ENCODE data around the gene KIAA1549. TPM values are rescaled to one million over a fixed set of nuclear protein-coding genes. Genes with fewer than 3 reads are reported as not detected.
A peak's percentile ranks its signal among the peaks of the same experiment; 100 is the strongest.

The KIAA1549 gene
- total and polyA plus RNA-seq, 9 of the 15 experiments (the other 6 are each of a cell fraction or from before 2014, with no cell fraction given) = 0.01 to 0.29 (median 0.07) TPM

DNA sequence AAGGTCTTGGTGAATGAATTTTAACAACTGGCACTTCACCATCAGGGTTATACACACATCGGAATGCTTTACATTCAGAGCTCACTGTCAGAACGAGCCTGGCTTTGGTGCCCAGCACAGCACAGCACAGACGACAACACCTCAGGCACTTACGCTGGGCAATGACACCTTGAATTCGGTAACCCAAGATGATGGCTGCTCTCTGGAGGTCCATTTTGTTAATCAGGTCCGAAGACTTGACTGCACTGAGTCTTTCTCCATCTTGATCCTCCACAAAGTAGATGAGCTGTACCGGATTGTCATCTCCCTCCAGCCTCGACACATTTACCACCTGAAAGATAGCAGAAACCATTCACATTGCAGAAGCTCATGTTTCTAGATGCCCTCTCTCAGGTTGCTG lies 82.4 kb downstream of the KIAA1549 start:
- under 1% methylated on average over 8 of the region's 8 CpGs for WGBS (ENCODE audit: insufficient coverage, low coverage, missing lambda C conversion rate)
- H3K4me3 ChIP-seq = no peak overlapping the region
- no peaks in the 10 kb centered on the region for H3K36me3 ChIP-seq (ENCODE audit: control insufficient read depth, insufficient read depth, low read length)
- no peak overlapping the region for H2AFZ ChIP-seq (ENCODE audit: low read depth, low read length)
- intact Hi-C loops (cut with micrococcal nuclease) (no loop called here), in situ Hi-C loops (cut with MboI) (no loop called here)
- no peaks in the 10 kb centered on the region; the same call in 1 of the 2 replicates for H4K20me1 ChIP-seq (replicated peaks; ENCODE audit: control insufficient read depth, insufficient read depth, low read length)
- H3K4me1 ChIP-seq (replicated peaks in 1 of 2; ENCODE audit: control insufficient read depth in 2 of 2, insufficient read depth in 2 of 2, low read length in 2 of 2) = no peaks in the 10 kb centered on the region
- H3K4me2 ChIP-seq (ENCODE audit: insufficient read depth, low read length) = no peak overlapping the region
- POLR2A ChIA-PET = interaction anchor here (1.3 kb wide), 1 partner anchor 9 kb away, joined by 4 read pairs; no protein-coding TSS in a partner anchor
- FAIRE-seq = no peak
- CTCF ChIA-PET (ENCODE audit: low intra/inter-chr PET ratio) = no interaction called here
- BruUV-seq (replicated peaks) = no TSS peak
- TF ChIP-seq POLR2B (IDR thresholded peaks at IDR 0.05; ENCODE audit: low read depth, partially characterized antibody) = no peak
- no peak for TF ChIP-seq FIP1L1 (IDR thresholded peaks at IDR 0.05; ENCODE audit: low read depth, low read length, poor library complexity, severe bottlenecking)
- no peak for TF ChIP-seq U2AF1 (optimal IDR thresholded peaks at IDR 0.05; ENCODE audit: low read depth, low read length)
- TF ChIP-seq MIER1 (IDR thresholded peaks at IDR 0.05; ENCODE audit: low read depth) = no peak
- TF ChIP-seq ATF7 (IDR thresholded peaks at IDR 0.05) = no peak
- TF ChIP-seq BRCA1 (IDR thresholded peaks at IDR 0.05) = no peak
- TF ChIP-seq BRCA1 (CRISPR knock-in tag; IDR thresholded peaks at IDR 0.05) = 0 out of 2 replicates have a peak, but pooled peaks have one; percentile 43
- peaks cover 50 to 68% of the 10 kb centered on the region in 2 experiments; a peak in 4 of 5 replicates for H3K27me3 ChIP-seq (ENCODE audit: control insufficient read depth in 2 of 2, insufficient read depth in 2 of 2, low read length in 2 of 2)
- no peaks in the 10 kb centered on the region for H3K79me2 ChIP-seq (ENCODE audit: control insufficient read depth, insufficient read depth, low read length)
- no peak for DNase-seq (ENCODE audit: extremely low read depth in 1 of 4, low spot score in 3 of 4)
- no peaks in the 10 kb centered on the region for H3K9me3 ChIP-seq (replicated peaks; ENCODE audit: control insufficient read depth, insufficient read depth, low read depth, low read length)
- H3K9ac ChIP-seq (ENCODE audit: insufficient read depth in 1 of 2, low read depth in 2 of 2, low read length in 2 of 2) = no peak overlapping the region
- ATAC-seq = no peak
- H3K9me1 ChIP-seq (ENCODE audit: control insufficient read depth, insufficient read depth, low read length) = no peaks in the 10 kb centered on the region
- no peak overlapping the region for H3K27ac ChIP-seq (ENCODE audit: extremely low read depth, low read depth, low read length)

DNA sequence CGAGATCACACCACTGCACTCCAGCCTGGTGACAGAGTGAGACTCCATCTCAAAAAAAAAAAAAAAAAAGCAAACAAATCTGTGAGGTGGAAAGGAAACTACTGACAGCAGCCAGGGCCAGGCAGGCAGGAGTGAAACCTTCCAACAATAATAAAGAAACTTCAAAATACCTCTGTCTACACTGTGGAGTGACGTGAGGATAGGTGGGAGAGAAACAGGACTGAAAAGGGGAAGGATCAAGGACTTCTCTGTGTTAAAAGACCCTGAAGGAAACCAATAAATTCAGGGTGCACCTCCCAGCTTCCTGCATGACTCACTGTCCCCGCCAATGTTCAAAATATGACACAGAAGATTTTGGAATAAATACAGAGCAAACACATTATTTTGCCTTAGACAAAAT lies 82.9 kb downstream of the KIAA1549 start:
- CTCF ChIA-PET (ENCODE audit: low intra/inter-chr PET ratio) = no interaction called here

More for the DNA sequence above, 82.9 kb downstream of the KIAA1549 start:
- H4K20me1 ChIP-seq (replicated peaks; ENCODE audit: control insufficient read depth, insufficient read depth, low read length) = no peaks in the 10 kb centered on the region; the same call in 1 of the 2 replicates
- BruUV-seq (replicated peaks) = no TSS peak
- H3K4me1 ChIP-seq (replicated peaks in 1 of 2; ENCODE audit: control insufficient read depth in 2 of 2, insufficient read depth in 2 of 2, low read length in 2 of 2) = no peaks in the 10 kb centered on the region
- no peak for ATAC-seq
- WGBS (ENCODE audit: insufficient coverage, low coverage, missing lambda C conversion rate) = 3% methylated on average over 2 of the region's 3 CpGs
- H3K4me3 ChIP-seq = no peak overlapping the region
- intact Hi-C loops (cut with micrococcal nuclease) (no loop called here), in situ Hi-C loops (cut with MboI) (no loop called here)
- H3K9me1 ChIP-seq (ENCODE audit: control insufficient read depth, insufficient read depth, low read length) = no peaks in the 10 kb centered on the region
- TF ChIP-seq ZC3H11A (IDR thresholded peaks at IDR 0.05; ENCODE audit: low read depth, low read length) = no peak
- H3K27ac ChIP-seq (ENCODE audit: extremely low read depth, low read depth, low read length) = no peak overlapping the region
- H2AFZ ChIP-seq (ENCODE audit: low read depth, low read length) = no peak overlapping the region
- FAIRE-seq = no peak
- H3K4me2 ChIP-seq (ENCODE audit: insufficient read depth, low read length) = no peak overlapping the region
- POLR2A ChIA-PET = interaction anchor here (1.3 kb wide), 1 partner anchor 10 kb away, joined by 4 read pairs; no protein-coding TSS in a partner anchor
- no peak overlapping the region for H3K9ac ChIP-seq (ENCODE audit: insufficient read depth in 1 of 2, low read depth in 2 of 2, low read length in 2 of 2)
- no peaks in the 10 kb centered on the region for H3K79me2 ChIP-seq (ENCODE audit: control insufficient read depth, insufficient read depth, low read length)
- peaks cover 51 to 65% of the 10 kb centered on the region in 2 experiments; a peak in 4 of 5 replicates for H3K27me3 ChIP-seq (ENCODE audit: control insufficient read depth in 2 of 2, insufficient read depth in 2 of 2, low read length in 2 of 2)
- H3K36me3 ChIP-seq (ENCODE audit: control insufficient read depth, insufficient read depth, low read length) = no peaks in the 10 kb centered on the region
- H3K9me3 ChIP-seq (replicated peaks; ENCODE audit: control insufficient read depth, insufficient read depth, low read depth, low read length) = no peaks in the 10 kb centered on the region
- DNase-seq (ENCODE audit: extremely low read depth in 1 of 4, low spot score in 3 of 4) = no peak
